DMS153 treated with DMSO at 0.1 percent for 48 hours (cell line): Measurements from ENCODE around the gene SLC9A2.

ENCODE experiments used
- DNase-seq: peaks from one replicate; lab custom pipeline; 2025; ENCODE audit not compliant: unreplicated experiment; lab: John Stamatoyannopoulos, UW

SLC9A2 gene

GRCh38 chr2:102724016-102724490 lies 104.7 kb downstream of the SLC9A2 start:
- no peak for DNase-seq

DNA sequence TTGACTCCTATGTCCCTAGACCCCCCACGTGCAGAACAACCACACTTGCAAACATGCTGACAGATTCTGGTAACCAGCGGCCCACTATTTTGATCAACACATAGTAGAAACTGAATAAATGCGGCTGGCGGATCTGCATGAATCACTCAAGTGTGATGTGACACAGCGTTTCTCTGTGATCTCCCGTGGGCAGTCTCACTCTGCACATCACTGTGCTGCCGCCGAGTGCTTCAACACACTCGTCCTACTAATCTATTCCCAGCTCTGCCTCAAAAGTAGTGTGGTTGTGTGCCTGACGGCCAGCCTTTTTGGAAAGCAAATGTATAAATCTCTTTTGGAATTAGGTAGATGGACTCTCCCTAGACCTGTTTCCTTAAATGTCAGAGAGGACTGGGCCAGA lies 105.2 kb downstream of the SLC9A2 start:
- no peak for DNase-seq

GRCh38 chr2:102726128-102727087 lies 107.1 kb downstream of the SLC9A2 start:
- no peak for DNase-seq

DNA sequence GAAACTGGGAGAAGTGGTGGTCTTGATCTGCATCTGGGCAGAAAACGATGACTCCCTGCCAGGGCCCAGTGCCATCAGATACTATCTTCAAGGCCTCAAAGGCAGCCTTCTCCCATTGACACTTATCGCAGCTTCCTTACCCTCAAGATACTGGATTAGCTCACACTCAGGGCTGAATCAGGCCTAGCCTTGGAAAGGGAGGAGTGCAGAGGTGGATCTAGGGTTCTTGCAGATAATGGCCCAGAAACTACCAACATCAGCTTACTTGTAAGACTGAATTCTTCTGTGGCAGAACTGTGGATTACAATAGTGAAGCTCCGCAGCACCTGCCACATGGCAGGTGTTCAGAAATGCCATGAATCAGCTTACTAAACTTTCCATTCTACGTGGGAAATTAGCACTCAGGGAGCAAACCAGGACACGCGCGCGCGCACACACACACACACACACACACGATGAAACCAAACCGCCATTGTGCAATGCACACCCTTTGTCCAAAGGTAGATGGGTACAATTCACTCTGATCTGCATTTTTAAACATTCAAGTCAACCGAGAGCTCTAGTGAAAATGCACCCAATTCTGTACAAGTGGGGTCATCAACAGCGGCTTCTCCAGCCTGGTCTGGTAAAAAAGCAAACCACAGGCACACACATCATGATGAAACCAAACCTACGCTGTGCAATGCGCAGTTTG lies 116.2 kb downstream of the SLC9A2 start:
- DNase-seq = no peak

- DNase-seq = no peak
Measured at GRCh38 chr2:102736110-102736409, 116.7 kb downstream of the SLC9A2 start.

- peak; percentile 27 for DNase-seq
Measured at GRCh38 chr2:102736410-102737409, 117.4 kb downstream of the SLC9A2 start.

GRCh38 chr2:102737431-102737830 lies 118.1 kb downstream of the SLC9A2 start:
- DNase-seq = no peak

DNA sequence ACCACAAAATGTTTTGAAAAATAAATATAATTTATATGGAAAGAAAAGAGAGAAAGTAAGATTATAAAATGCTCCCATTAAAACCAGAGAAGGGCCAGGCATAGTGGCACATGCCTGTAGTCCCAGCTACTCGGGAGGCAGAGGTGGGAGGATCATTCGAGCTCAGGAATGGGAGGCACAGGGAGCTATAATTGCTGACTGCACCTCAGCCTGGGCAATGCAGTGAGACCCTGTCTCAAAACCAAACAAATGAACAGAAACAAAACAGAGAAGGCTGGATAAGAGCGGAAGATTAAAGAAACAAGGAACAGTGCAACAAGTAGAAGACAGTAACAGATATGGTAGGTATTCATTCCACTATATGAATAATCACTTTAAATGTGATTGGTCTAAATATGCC lies 123.9 kb downstream of the SLC9A2 start:
- DNase-seq = no peak

DNA sequence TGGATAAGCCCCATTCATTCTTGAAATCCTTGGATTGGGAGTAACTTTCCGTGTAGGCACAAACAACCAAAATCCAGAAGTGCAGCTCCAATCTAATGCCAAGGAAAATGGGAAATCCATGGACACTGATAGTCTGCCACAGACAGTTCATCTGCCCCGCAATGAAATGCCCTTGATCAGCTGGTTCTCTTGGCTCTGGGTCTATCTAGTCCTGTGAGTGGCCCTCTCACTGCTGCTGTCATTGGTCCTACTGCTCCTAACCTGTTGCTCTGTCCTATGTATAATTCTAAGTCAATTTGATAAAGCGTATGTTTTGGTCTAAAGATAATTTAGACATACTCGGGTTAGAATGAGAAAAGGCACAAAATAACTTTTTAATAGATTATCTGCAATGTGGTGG lies 128.8 kb downstream of the SLC9A2 start:
- no peak for DNase-seq

DNA sequence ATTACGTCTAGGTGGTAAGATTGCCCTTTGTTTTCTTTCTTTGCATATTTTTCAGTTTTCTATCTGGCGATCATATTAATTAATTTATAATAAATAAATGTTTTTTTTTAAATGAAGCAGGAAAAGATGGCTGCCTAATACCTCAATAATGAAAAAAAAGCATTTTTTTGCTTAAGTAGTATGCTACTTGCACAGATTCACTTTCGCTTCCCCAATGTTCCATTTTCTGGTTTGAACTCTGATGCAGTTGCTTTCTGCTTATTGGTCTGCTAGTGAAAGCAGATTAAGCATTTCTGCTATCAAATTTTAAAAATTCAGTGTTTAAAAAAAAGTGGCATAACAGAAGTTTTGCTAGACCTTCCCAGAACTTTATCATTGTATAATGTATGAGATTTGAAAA lies 130.6 kb downstream of the SLC9A2 start:
- no peak for DNase-seq

GRCh38 chr2:102753563-102754159 lies 134.3 kb downstream of the SLC9A2 start:
- DNase-seq = peak; percentile 36

- DNase-seq = no peak
Measured at GRCh38 chr2:102754456-102755145, 135.2 kb downstream of the SLC9A2 start.

- DNase-seq = no peak
Measured at GRCh38 chr2:102755284-102755683, 135.9 kb downstream of the SLC9A2 start.

DNA sequence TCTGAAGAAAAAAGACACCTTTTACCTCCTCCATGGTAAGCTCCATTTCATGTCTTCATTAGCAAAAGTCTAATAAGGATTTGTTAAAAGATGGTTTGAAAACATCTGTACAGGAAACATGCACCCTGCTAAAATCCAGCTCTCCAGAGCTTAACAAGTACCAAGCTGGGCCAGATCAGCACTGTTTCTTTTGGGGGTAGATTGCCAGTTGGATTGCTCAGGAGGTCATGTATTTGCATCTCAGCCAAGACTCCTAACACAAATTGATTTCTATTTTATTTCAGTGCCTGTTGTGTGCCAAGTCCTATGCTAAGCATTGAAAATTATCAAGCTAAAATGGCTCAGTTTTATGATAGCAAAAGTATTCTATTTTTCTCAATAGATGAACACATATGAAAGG lies 139.1 kb downstream of the SLC9A2 start:
- DNase-seq = no peak
